Measurements from ENCODE around the gene PROS1. TPM values are rescaled to one million over a fixed set of nuclear protein-coding genes. Genes with fewer than 3 reads are reported as not detected.

PROS1 gene
- total RNA-seq, result 23.1 TPM
- long read RNA-seq, transcript PROS1-202 (15 exons, 3,583 nt), result major isoform, 35 of 40 reads
- long read RNA-seq, partial matches to known transcripts, result 0 of 40 reads
- long read RNA-seq, other reads (novel, unspliced or antisense), result 4 of 40 reads

DNA sequence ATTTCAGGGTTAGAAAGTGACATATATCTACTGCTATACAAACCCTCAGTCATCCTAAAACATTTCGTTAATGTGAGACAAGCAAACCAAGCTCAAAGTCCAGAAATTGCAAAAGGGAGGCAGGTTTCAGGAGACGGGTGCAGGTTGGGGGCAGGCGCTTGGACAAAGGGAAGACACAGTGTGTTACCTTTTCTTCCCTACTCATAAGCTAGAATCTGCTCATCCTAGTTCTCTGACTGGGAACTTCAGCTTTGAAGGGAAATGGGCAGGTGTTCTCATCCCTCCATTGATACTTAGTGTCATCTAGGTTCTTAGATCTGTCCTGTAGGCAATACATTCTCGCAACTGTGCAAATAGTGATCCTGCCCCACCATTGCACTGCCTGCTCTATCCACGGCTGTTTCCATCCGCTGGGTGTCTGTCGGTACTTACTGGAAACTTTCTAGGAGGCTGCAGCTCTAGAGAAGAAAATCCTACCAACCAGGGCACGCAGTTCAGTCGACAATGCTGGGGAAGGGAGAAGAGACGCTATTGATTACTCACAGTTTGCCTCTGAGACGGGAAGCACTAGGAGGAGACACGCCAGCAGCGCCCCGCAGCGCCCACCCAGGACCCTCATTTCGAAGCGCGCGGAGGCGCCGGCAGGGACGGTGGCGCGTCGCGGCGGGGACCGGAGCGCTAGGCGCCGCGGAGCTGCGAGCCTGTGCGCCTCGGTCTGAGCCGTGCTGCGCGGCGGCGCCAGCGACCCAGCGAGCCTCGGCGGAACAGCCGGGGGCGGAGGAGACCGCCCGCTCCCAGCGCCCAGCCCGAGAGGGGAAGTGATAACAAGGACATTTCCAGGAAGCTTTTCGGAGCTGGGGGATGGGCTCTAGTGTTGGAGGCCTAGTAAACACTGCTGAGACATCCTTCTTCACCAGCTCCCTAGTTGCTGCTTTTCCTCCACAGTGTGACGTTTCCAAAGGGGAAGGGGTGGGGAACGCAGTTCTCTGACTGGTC is at the start of gene PROS1:
Gene PROS1, minus strand, starts transcription at position 766 of the 996 bp plus-strand sequence. Its CDS starts 147 bp downstream, at position 619.
- ATAC-seq, result peak; percentile 98
- DNase-seq (ENCODE audit: missing footprints), result peak; percentile 90
- intact Hi-C loops (cut with DNase I), result no loop called here

GRCh38 chr3:94020293-94020692 is 46.6 kb upstream of the PROS1 start:
- DNase-seq (ENCODE audit: missing footprints) (no peak), ATAC-seq (no peak)
- intact Hi-C loops (cut with DNase I), result no loop called here

DNA sequence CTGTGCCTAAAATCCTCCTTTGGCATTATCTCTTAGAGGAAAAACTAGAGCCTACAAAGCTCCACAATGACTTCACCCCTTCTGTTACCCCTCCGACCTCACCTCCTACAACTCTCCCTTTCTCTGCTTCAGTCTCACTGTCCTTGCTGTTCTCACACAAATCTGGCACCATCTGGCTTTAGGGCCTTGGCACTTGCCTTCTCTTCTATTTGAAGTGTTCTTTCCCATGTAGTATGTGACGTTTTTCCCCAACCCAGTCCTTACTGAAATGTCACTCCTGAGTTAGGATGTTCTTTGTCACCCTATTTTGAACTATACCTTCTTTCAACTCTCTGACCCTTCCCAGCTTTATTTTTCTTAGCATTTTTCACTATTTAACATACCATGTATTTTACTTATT is 46.0 kb upstream of the PROS1 start:
- no peak for DNase-seq (ENCODE audit: missing footprints)
- no peak for ATAC-seq
- intact Hi-C loops (cut with DNase I), result no loop called here

- DNase-seq (ENCODE audit: missing footprints) (no peak), ATAC-seq (no peak)
- intact Hi-C loops (cut with DNase I), result no loop called here
Observed at GRCh38 chr3:94015025-94015424, 41.3 kb upstream of the PROS1 start.

DNA sequence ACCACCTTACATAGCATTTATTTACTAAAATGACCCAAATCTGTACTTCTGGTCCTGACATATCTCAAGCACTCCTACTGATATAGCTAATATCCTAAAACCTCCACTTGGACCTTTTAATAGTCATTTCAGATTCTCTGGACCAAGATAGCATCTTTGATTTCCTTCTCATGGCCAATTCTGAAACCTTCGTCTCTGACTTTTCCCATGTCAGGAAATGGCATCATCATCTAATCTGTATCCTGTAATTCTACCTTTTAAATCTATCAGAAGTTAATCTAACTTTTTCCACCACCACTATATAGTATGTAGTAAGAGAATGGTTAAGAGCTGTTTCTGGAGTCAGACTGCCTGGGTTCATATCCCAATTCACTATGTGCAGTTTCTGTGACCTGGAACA is 38.5 kb upstream of the PROS1 start:
- DNase-seq (ENCODE audit: missing footprints) (no peak), ATAC-seq (no peak)
- intact Hi-C loops (cut with DNase I), result no loop called here

DNA sequence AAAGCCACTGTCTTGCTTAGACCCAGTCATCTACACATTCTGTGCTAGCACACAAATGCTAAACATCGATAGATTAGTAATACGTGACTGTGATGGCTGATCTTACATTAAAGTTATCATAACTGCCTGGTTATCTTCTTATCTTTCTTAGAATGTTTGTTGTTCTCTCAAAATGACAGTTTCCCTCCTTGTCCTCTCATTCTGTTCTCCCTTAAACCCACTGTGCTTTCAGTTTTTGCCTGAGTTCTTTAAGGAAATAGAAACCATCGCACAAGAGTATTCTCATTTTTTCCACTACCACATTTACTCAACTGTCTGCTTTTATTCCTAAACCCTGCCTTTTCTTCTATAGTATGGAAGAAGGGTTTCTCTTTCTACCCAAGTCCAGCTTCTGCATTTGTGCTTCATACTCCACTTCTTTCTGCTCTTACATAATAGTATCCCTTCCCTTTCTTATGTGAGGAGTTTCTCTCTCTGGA is 37.6 kb upstream of the PROS1 start:
- no peak for DNase-seq (ENCODE audit: missing footprints)
- intact Hi-C loops (cut with DNase I), result no loop called here
- no peak for ATAC-seq

DNA sequence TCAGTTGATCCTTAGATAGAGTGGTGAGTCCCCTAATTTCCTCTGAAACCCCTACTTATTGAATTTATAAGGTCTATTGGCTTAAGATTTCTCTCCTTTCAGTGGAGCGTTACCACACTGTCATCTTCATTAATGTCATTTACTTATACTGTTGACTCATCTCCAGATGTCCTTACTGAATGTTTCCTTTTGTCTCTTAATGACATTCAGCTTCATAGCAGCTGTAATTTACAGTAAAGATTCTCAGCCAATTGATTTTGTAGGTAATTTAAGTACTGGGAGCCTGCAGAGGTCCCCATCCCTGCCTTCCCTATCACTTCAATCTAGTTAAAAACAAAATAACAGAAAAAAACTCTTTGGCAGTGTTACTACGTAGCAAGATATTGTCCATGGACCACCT is 35.9 kb upstream of the PROS1 start:
- intact Hi-C loops (cut with DNase I), result no loop called here
- ATAC-seq (no peak), DNase-seq (ENCODE audit: missing footprints) (no peak)

DNA sequence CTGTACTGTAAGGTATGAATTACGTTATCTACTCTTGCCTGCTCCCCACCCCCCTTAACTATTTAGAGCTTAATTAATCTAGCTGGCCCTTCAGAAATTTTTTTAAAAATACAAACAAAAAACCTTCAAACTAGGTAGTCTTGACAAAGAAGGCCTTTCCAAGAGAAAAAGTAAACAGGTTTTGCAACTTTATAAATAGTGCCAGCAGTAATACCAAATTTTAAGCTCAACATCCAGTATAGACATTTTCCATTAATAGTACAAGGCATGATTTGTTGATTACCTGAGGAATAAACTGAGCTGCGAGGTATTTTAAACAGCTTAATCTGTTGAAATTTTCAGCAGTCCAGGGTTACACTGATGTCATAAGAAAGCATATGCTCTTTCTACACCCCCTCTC is 34.6 kb upstream of the PROS1 start:
- DNase-seq (ENCODE audit: missing footprints), result no peak
- no peak for ATAC-seq
- intact Hi-C loops (cut with DNase I), result no loop called here

- DNase-seq (ENCODE audit: missing footprints) (no peak), ATAC-seq (peak; percentile 64)
- intact Hi-C loops (cut with DNase I), result loop anchor here (2.0 kb wide), 1 partner anchor 58 kb away; the partner anchor contains the start of genes DHFR2 and NSUN3
Observed at GRCh38 chr3:94004301-94004910, 30.7 kb upstream of the PROS1 start.

- no peak for ATAC-seq
- DNase-seq (ENCODE audit: missing footprints), result no peak
- intact Hi-C loops (cut with DNase I), result no loop called here
Observed at GRCh38 chr3:94001827-94002495, 28.3 kb upstream of the PROS1 start.

DNA sequence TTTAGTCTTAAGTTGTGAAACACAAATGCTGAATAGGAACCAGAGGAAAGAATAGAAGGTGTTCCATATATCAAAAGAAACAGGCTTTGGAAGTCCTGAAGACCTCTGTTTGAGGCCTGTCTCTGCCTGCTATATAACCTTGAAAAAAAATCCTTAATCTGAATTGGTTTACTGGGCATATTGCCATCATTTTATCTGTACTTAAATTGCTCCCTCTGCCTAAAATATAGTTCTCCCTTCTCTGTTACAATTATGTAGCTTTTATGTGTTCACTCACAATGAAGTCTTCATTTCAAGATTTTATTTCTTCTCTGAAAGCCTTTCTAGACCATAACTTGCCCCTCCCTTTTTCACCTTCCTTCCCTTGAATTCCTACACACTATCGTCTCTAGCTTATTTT is 27.5 kb upstream of the PROS1 start:
- ATAC-seq (no peak), DNase-seq (ENCODE audit: missing footprints) (no peak)
- intact Hi-C loops (cut with DNase I), result no loop called here

DNA sequence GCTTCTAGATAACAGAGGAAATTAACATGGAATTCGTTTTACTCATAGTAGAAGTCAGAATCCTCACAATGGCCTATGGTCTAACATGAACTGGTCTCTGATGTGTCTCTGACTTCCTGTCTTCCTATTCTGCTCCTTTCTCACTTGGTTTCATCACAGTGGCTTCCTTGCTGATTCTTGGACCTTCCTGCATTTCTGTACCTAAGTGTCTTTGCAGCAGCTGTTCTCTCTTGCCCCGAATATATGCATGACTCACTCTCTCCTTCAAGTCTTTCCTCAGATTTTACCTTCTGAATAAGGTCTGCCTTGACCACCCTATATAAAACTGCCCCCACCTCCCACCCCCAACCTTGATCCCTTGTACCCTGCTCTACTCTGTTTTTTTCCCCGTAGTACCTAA is 20.4 kb upstream of the PROS1 start:
- intact Hi-C loops (cut with DNase I), result no loop called here
- DNase-seq (ENCODE audit: missing footprints) (no peak), ATAC-seq (no peak)

GRCh38 chr3:93992207-93992606 is 18.5 kb upstream of the PROS1 start:
- ATAC-seq (no peak), DNase-seq (ENCODE audit: missing footprints) (no peak)
- intact Hi-C loops (cut with DNase I), result no loop called here

DNA sequence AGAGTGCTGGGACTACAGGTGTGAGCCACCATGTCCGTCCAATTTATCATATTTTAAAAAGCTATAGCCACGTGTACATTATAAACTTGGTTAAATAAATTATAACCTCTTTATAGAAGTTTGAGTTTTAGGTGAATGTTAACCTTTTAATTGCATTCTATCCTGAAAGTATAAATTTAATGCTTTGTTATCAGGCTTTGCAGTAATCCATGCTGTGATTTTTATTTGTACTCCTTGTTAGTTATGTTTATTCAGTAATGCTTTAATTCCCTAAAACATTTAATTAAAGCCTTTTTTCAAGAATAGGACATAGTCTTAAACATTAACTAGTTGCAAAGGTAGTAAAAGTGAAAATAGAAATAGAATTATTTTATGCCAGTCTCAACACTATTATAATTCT is 17.9 kb upstream of the PROS1 start:
- DNase-seq (ENCODE audit: missing footprints) (no peak), ATAC-seq (no peak)
- intact Hi-C loops (cut with DNase I), result no loop called here

- intact Hi-C loops (cut with DNase I), result loop anchor here (10.0 kb wide), 1 partner anchor 84 kb away; no protein-coding TSS in a partner anchor
- ATAC-seq (no peak), DNase-seq (ENCODE audit: missing footprints) (no peak)
Observed at GRCh38 chr3:93989241-93989640, 15.5 kb upstream of the PROS1 start.

GRCh38 chr3:93988764-93989163 is 15.1 kb upstream of the PROS1 start:
- intact Hi-C loops (cut with DNase I), result loop anchor here (10.0 kb wide), 1 partner anchor 84 kb away; no protein-coding TSS in a partner anchor
- DNase-seq (ENCODE audit: missing footprints), result no peak
- ATAC-seq, result no peak

- ATAC-seq, result no peak
- no peak for DNase-seq (ENCODE audit: missing footprints)
- intact Hi-C loops (cut with DNase I), result loop anchor here (10.0 kb wide), 1 partner anchor 83 kb away; no protein-coding TSS in a partner anchor
Observed at GRCh38 chr3:93988283-93988682, 14.6 kb upstream of the PROS1 start.

DNA sequence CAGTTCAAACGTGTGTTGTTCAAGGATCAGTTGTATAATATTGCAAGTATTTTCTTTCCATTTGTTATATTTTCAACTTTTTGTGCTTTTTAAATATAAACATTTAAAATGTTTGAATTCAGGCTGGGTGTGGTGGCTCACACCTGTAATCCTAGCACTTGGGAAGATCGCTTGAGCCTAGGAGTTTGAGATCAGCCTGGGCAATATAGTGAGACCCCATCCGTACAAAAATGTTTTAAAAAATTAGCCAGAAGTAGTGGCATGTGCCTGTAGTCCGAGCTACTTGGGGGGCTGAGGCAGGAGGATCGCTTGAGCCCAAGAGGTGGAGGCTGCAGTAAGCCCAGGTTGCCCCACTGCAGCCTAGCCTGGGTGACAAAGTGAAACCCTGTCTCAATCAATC is 10.9 kb upstream of the PROS1 start:
- DNase-seq (ENCODE audit: missing footprints), result no peak
- intact Hi-C loops (cut with DNase I), result loop anchor here (10.0 kb wide), 1 partner anchor 80 kb away; no protein-coding TSS in a partner anchor
- no peak for ATAC-seq

DNA sequence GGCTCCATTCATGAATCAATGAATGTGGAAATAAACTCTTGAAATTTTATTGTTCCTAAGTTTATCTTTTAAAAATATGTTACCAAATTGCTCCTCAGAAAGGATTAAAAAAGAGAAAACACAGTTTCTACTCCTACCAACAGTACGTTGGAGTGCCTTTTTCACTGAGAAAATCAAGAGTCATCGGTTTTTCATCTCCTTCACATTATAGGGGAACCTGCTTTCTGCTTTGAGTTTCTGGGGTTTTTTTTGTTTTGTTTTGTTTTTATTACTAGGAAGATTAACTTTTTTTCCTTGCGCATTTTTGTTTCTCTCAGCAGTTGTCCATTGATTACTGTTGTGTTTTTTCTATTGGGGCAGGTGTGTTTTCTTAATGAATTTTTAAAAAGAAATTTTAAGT is 9.7 kb upstream of the PROS1 start:
- intact Hi-C loops (cut with DNase I), result loop anchor here (10.0 kb wide), 1 partner anchor 79 kb away; no protein-coding TSS in a partner anchor
- ATAC-seq, result no peak
- no peak for DNase-seq (ENCODE audit: missing footprints)

Data from Right ventricle myocardium inferior (tissue), 1 donor.